WTC11 (cell line): ENCODE measurements around the gene CCDC137. TPM values are rescaled to one million over a fixed set of nuclear protein-coding genes. Genes with fewer than 3 reads are reported as not detected.

Experiments
- ATAC-seq: fragments of 200-7000 bp; cut with Tn5 transposase; 2 replicates; pipeline ENCODE4 v1.10.0; 2021; ENCODE audit warnings: mild to moderate bottlenecking, moderate library complexity
- CTCF ChIA-PET: fragments of 300-600 bp; sonication (Branson Sonifier 250); formaldehyde crosslinking; loops from one replicate; lab custom pipeline; 2021; ENCODE audit warnings: antibody characterized with exemption; lab: Charles Lee
- POLR2A ChIA-PET: fragments of 350-600 bp; sonication (Branson Sonifier 250); formaldehyde crosslinking; loops from one replicate; lab custom pipeline; 2021; ENCODE audit warnings: antibody characterized with exemption; lab: Charles Lee
- DNase-seq: peaks from one replicate; pipeline ENCODE4 v3.0.0; 2021; ENCODE audit warnings: low spot score
- H3K27ac Mint-ChIP-seq: 2 replicates; pipeline ENCODE4 v1.8.0; 2021; ENCODE audit warnings: mixed read lengths
- H3K27me3 Mint-ChIP-seq: 2 replicates; pipeline ENCODE4 v1.8.0; 2021; ENCODE audit warnings: low read depth, mild to moderate bottlenecking, moderate library complexity, mixed read lengths
- H3K36me3 Mint-ChIP-seq: 2 replicates; pipeline ENCODE4 v1.8.0; 2021; ENCODE audit warnings: mixed read lengths
- H3K4me1 Mint-ChIP-seq: 2 replicates; pipeline ENCODE4 v1.8.0; 2022; ENCODE audit warnings: mixed read lengths
- H3K4me3 Mint-ChIP-seq: 2 replicates; pipeline ENCODE4 v1.8.0; 2021; ENCODE audit warnings: mild to moderate bottlenecking, moderate library complexity, mixed read lengths
- H3K9me3 Mint-ChIP-seq: 2 replicates; pipeline ENCODE4 v1.8.0; 2021; ENCODE audit warnings: mixed read lengths
- CBFB ChIP-seq: sonication (generic); formaldehyde crosslinking; IDR thresholded peaks from 2 replicates; pipeline ENCODE4 v1.8.1; 2022; ENCODE audit warnings: mild to moderate bottlenecking, low read depth, missing genetic modification reagents
- CREM ChIP-seq: sonication (generic); formaldehyde crosslinking; IDR thresholded peaks from 2 replicates; pipeline ENCODE4 v1.8.1; 2022; ENCODE audit warnings: mild to moderate bottlenecking, missing genetic modification reagents, moderate library complexity
- FOXJ3 ChIP-seq: sonication (generic); formaldehyde crosslinking; IDR thresholded peaks from 2 replicates; pipeline ENCODE4 v1.9.0; 2021; ENCODE audit warnings: missing genetic modification reagents, mild to moderate bottlenecking, borderline replicate concordance
- NFATC4 ChIP-seq: fragments of 250-450 bp; sonication (Bioruptor Pico); IDR thresholded peaks from 2 replicates; pipeline ENCODE4 v1.9.0; 2021; ENCODE audit warnings: mild to moderate bottlenecking
- NFE2L1 ChIP-seq: sonication (generic); formaldehyde crosslinking; IDR thresholded peaks from 2 replicates; pipeline ENCODE4 v1.8.1; 2023; ENCODE audit warnings: missing genetic modification reagents
- TCF7 ChIP-seq: sonication (generic); formaldehyde crosslinking; IDR thresholded peaks from 2 replicates; pipeline ENCODE4 v1.8.0; 2022; ENCODE audit warnings: mild to moderate bottlenecking, low read depth, missing genetic modification reagents, moderate library complexity
- ZNF671 ChIP-seq: fragments of 250-450 bp; sonication (Bioruptor Pico); IDR thresholded peaks from 2 replicates; pipeline ENCODE4 v1.8.0; 2021; ENCODE audit warnings: mild to moderate bottlenecking
- total RNA-seq: library from RNA; stranded (reverse); gene quantifications from 3 replicates; pipeline ENCODE4 v1.2.3, GENCODE V29; 2021
- TF ChIP-seq, protein P1 (sequence below): sonication (generic); formaldehyde crosslinking; IDR thresholded peaks from 2 replicates; pipeline ENCODE4 v1.8.0; 2022; ENCODE audit warnings: mild to moderate bottlenecking, missing genetic modification reagents
- TF ChIP-seq, protein P2 (sequence below): sonication (generic); formaldehyde crosslinking; IDR thresholded peaks from 2 replicates; pipeline ENCODE4 v1.8.0; 2022; ENCODE audit warnings: mild to moderate bottlenecking, missing genetic modification reagents
- TF ChIP-seq, protein P3 (sequence below): sonication (generic); formaldehyde crosslinking; IDR thresholded peaks from 2 replicates; pipeline ENCODE4 v1.8.1; 2023; ENCODE audit warnings: mild to moderate bottlenecking, missing genetic modification reagents, borderline replicate concordance
- TF ChIP-seq, protein P4 (sequence below): sonication (generic); formaldehyde crosslinking; conservative IDR thresholded peaks from 2 replicates; pipeline ENCODE4 v1.8.1; 2022; ENCODE audit warnings: mild to moderate bottlenecking, missing genetic modification reagents
- TF ChIP-seq, protein P5 (sequence below): sonication (generic); formaldehyde crosslinking; IDR thresholded peaks from 2 replicates; pipeline ENCODE4 v1.8.0; 2022; ENCODE audit warnings: missing genetic modification reagents
- TF ChIP-seq, protein P6 (sequence below): fragments of 250-450 bp; sonication (Bioruptor Pico); IDR thresholded peaks from 2 replicates; pipeline ENCODE4 v1.9.0; 2021; ENCODE audit warnings: moderate library complexity, mild to moderate bottlenecking, inconsistent platforms, borderline replicate concordance

Gene CCDC137
- total RNA-seq, 1 experiment from 2014 or later, result 36.8 TPM

DNA sequence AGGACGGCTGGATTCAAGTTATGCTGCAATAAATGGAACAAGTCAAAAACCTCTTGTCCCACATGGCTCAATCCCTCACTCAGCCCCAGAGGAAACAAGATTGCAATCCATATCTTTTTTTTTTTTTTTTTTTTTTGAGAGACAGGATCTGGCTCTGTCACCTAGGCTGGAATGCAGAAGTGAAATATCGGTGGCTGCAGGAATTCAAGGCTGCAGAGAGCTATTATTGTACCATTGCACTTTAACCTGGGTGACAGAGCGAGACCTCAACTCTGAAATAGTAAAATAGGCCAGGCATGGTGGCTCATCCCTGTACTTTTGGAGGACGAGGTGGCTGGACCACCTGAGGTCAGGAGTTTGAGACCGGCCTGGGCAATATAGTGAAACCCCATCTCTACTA is 7.5 kb upstream of the CCDC137 start:
- Mint-ChIP-seq H3K9me3 (no peaks in the 10 kb centered on the region), H3K4me3 (no peak overlapping the region), H3K36me3 (no peaks in the 10 kb centered on the region), H3K4me1 (peaks cover 2% of the 10 kb centered on the region), H3K27ac (no peak overlapping the region), H3K27me3 (no peaks in the 10 kb centered on the region; the same call in 1 of the 2 replicates)
- ATAC-seq, result no peak
- TF ChIP-seq NFATC4 (CRISPR knock-in tag) (no peak), CBFB (CRISPR knock-in tag) (no peak), FOXJ3 (no peak)
- TF ChIP-seq, protein P1, sequence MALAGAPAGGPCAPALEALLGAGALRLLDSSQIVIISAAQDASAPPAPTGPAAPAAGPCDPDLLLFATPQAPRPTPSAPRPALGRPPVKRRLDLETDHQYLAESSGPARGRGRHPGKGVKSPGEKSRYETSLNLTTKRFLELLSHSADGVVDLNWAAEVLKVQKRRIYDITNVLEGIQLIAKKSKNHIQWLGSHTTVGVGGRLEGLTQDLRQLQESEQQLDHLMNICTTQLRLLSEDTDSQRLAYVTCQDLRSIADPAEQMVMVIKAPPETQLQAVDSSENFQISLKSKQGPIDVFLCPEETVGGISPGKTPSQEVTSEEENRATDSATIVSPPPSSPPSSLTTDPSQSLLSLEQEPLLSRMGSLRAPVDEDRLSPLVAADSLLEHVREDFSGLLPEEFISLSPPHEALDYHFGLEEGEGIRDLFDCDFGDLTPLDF (CRISPR knock-in tag), result no peak
- DNase-seq, result no peak
- CTCF ChIA-PET, result no interaction called here
- POLR2A ChIA-PET, result no interaction called here

DNA sequence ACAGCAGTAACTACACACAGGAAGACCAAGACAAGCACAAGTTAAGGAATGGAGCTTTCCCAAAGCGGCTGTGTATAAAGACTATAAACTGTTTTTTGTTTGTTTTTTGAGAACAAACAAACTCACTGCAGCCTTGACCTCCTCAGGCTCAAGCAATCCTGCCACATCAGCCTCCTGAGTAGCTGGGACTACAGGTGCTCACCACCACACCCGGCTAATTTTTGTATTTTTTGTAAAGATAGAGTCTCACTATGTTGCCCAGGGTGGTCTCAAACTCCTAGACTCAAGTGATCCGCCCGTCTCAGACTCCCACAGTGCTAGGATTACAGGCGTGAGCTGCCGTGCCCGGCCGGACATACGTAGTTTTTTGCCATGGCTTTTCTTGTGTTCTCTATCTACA is 6.1 kb upstream of the CCDC137 start:
- ChIA-PET POLR2A (no interaction called here), CTCF (interaction anchor here (1.1 kb wide), 1 partner anchor 33 kb away, joined by 3 read pairs; no protein-coding TSS in a partner anchor)
- peaks cover under 1% of the 10 kb centered on the region; the same call in 1 of the 2 replicates for H3K4me1 Mint-ChIP-seq
- H3K27me3 Mint-ChIP-seq, result no peaks in the 10 kb centered on the region
- H3K36me3 Mint-ChIP-seq, result peaks cover 4% of the 10 kb centered on the region
- H3K4me3 Mint-ChIP-seq, result no peak overlapping the region
- DNase-seq, result no peak
- no peak for ATAC-seq
- no peak overlapping the region for H3K27ac Mint-ChIP-seq
- H3K9me3 Mint-ChIP-seq, result no peaks in the 10 kb centered on the region
- TF ChIP-seq ZNF671 (CRISPR knock-in tag) (no peak), TCF7 (CRISPR knock-in tag) (no peak), CREM (CRISPR knock-in tag) (no peak), NFE2L1 (CRISPR knock-in tag) (no peak)
- TF ChIP-seq, protein P2, sequence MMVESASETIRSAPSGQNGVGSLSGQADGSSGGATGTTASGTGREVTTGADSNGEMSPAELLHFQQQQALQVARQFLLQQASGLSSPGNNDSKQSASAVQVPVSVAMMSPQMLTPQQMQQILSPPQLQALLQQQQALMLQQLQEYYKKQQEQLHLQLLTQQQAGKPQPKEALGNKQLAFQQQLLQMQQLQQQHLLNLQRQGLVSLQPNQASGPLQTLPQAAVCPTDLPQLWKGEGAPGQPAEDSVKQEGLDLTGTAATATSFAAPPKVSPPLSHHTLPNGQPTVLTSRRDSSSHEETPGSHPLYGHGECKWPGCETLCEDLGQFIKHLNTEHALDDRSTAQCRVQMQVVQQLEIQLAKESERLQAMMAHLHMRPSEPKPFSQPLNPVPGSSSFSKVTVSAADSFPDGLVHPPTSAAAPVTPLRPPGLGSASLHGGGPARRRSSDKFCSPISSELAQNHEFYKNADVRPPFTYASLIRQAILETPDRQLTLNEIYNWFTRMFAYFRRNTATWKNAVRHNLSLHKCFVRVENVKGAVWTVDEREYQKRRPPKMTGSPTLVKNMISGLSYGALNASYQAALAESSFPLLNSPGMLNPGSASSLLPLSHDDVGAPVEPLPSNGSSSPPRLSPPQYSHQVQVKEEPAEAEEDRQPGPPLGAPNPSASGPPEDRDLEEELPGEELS (CRISPR knock-in tag), result no peak
- TF ChIP-seq, protein P3, sequence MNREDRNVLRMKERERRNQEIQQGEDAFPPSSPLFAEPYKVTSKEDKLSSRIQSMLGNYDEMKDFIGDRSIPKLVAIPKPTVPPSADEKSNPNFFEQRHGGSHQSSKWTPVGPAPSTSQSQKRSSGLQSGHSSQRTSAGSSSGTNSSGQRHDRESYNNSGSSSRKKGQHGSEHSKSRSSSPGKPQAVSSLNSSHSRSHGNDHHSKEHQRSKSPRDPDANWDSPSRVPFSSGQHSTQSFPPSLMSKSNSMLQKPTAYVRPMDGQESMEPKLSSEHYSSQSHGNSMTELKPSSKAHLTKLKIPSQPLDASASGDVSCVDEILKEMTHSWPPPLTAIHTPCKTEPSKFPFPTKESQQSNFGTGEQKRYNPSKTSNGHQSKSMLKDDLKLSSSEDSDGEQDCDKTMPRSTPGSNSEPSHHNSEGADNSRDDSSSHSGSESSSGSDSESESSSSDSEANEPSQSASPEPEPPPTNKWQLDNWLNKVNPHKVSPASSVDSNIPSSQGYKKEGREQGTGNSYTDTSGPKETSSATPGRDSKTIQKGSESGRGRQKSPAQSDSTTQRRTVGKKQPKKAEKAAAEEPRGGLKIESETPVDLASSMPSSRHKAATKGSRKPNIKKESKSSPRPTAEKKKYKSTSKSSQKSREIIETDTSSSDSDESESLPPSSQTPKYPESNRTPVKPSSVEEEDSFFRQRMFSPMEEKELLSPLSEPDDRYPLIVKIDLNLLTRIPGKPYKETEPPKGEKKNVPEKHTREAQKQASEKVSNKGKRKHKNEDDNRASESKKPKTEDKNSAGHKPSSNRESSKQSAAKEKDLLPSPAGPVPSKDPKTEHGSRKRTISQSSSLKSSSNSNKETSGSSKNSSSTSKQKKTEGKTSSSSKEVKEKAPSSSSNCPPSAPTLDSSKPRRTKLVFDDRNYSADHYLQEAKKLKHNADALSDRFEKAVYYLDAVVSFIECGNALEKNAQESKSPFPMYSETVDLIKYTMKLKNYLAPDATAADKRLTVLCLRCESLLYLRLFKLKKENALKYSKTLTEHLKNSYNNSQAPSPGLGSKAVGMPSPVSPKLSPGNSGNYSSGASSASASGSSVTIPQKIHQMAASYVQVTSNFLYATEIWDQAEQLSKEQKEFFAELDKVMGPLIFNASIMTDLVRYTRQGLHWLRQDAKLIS (CRISPR knock-in tag), result no peak
- TF ChIP-seq, protein P4, sequence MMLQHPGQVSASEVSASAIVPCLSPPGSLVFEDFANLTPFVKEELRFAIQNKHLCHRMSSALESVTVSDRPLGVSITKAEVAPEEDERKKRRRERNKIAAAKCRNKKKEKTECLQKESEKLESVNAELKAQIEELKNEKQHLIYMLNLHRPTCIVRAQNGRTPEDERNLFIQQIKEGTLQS (CRISPR knock-in tag), result no peak
- TF ChIP-seq, protein P5, sequence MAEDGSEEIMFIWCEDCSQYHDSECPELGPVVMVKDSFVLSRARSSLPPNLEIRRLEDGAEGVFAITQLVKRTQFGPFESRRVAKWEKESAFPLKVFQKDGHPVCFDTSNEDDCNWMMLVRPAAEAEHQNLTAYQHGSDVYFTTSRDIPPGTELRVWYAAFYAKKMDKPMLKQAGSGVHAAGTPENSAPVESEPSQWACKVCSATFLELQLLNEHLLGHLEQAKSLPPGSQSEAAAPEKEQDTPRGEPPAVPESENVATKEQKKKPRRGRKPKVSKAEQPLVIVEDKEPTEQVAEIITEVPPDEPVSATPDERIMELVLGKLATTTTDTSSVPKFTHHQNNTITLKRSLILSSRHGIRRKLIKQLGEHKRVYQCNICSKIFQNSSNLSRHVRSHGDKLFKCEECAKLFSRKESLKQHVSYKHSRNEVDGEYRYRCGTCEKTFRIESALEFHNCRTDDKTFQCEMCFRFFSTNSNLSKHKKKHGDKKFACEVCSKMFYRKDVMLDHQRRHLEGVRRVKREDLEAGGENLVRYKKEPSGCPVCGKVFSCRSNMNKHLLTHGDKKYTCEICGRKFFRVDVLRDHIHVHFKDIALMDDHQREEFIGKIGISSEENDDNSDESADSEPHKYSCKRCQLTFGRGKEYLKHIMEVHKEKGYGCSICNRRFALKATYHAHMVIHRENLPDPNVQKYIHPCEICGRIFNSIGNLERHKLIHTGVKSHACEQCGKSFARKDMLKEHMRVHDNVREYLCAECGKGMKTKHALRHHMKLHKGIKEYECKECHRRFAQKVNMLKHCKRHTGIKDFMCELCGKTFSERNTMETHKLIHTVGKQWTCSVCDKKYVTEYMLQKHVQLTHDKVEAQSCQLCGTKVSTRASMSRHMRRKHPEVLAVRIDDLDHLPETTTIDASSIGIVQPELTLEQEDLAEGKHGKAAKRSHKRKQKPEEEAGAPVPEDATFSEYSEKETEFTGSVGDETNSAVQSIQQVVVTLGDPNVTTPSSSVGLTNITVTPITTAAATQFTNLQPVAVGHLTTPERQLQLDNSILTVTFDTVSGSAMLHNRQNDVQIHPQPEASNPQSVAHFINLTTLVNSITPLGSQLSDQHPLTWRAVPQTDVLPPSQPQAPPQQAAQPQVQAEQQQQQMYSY (CRISPR knock-in tag), result no peak
- TF ChIP-seq, protein P6, sequence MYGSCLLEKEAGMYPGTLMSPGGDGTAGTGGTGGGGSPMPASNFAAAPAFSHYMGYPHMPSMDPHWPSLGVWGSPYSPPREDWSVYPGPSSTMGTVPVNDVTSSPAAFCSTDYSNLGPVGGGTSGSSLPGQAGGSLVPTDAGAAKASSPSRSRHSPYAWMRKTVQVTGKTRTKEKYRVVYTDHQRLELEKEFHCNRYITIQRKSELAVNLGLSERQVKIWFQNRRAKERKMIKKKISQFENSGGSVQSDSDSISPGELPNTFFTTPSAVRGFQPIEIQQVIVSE (CRISPR knock-in tag), result no peak
